GM12878 (cell line): Measurements from ENCODE around the gene SHH. TPM values are rescaled to one million over a fixed set of nuclear protein-coding genes. Genes with fewer than 3 reads are reported as not detected.

ENCODE experiments used
- ATAC-seq: fragments of 200-7000 bp; cut with Tn5 transposase; 3 replicates; pipeline ENCODE4 v1.9.1; 2020; ENCODE audit warnings: mild to moderate bottlenecking, moderate library complexity
- BruUV-seq: library from RNA; stranded (reverse); fragments of 400-500 nt; replicated peaks from 2 replicates; lab custom pipeline; 2021; lab: Mats Ljungman, UMichigan
- CTCF ChIA-PET: fragments of 300-600 bp; sonication (Branson Sonifier 250); formaldehyde crosslinking; extraction: SDS; loops from one replicate; lab custom pipeline; 2021; ENCODE audit warnings: inconsistent platforms; lab: Yijun Ruan, JAX
- POLR2A ChIA-PET: fragments of 350-600 bp; formaldehyde crosslinking; extraction: SDS; loops from one replicate; lab custom pipeline; 2021; ENCODE audit warnings: inconsistent platforms; lab: Charles Lee
- RAD21 ChIA-PET: fragments of 300-600 bp; sonication (Branson Sonifier 250); formaldehyde crosslinking; loops from one replicate; lab custom pipeline; 2023; ENCODE audit warnings: antibody characterized with exemption; ENCODE audit not compliant: unreplicated experiment; lab: Charles Lee
- SMC1A ChIA-PET: fragments of 300-600 bp; sonication (Branson Sonifier 250); formaldehyde crosslinking; loops from one replicate; lab custom pipeline; 2023; ENCODE audit not compliant: unreplicated experiment, uncharacterized antibody; lab: Charles Lee
- DNase-seq: peaks from one replicate; pipeline ENCODE4 v3.0.0-alpha.2; 2011; ENCODE audit warnings: low read depth, low spot score
- FAIRE-seq: peaks from 3 replicates; lab custom pipeline; 2011; peaks lifted over from hg19 to GRCh38; lab: Jason Lieb, UNC
- H2AFZ ChIP-seq: 2 replicates; pipeline ENCODE4 v1.6.0; 2011; ENCODE audit warnings: low read depth, low read length, control low read depth; ENCODE audit not compliant: control insufficient read depth
- H3K27ac ChIP-seq: 2 replicates; pipeline ENCODE4 v1.5.1; 2011; ENCODE audit warnings: control low read depth; ENCODE audit not compliant: control insufficient read depth, insufficient read depth
- H3K27me3 ChIP-seq, 2 experiments: replicated peaks in 1 of 2; 2 replicates each; pipeline versions ENCODE4 v1.6.0 to v1.6.1; 2011; ENCODE audit warnings: low read length in 1 of 2; ENCODE audit not compliant: control insufficient read depth in 2 of 2, insufficient read depth in 2 of 2
- H3K36me3 ChIP-seq, 2 experiments: 2 replicates each; pipeline ENCODE4 v1.5.1; 2011; ENCODE audit warnings: low read length in 1 of 2; ENCODE audit not compliant: control insufficient read depth in 2 of 2, insufficient read depth in 2 of 2
- H3K4me1 ChIP-seq: 2 replicates; pipeline ENCODE4 v1.6.1; 2011; ENCODE audit warnings: mild to moderate bottlenecking, low read length, moderate library complexity, mixed read lengths; ENCODE audit not compliant: control insufficient read depth, insufficient read depth
- H3K4me2 ChIP-seq: 2 replicates; pipeline ENCODE4 v1.6.0; 2011; ENCODE audit warnings: control low read depth; ENCODE audit not compliant: control insufficient read depth, insufficient read depth
- H3K4me3 ChIP-seq: fragments of 200-600 bp; sonication (generic); 2 replicates; pipeline ENCODE4 v1.5.1; 2016
- H3K79me2 ChIP-seq: 2 replicates; pipeline ENCODE4 v1.6.0; 2011; ENCODE audit warnings: low read length; ENCODE audit not compliant: control insufficient read depth, insufficient read depth
- H3K9ac ChIP-seq: 2 replicates; pipeline ENCODE4 v1.8.0; 2011; ENCODE audit warnings: low read length, control low read depth, mixed read lengths; ENCODE audit not compliant: control insufficient read depth, insufficient read depth
- H3K9me3 ChIP-seq: replicated peaks from 3 replicates; pipeline ENCODE4 v1.5.1; 2011; ENCODE audit warnings: mild to moderate bottlenecking, low read length; ENCODE audit not compliant: control insufficient read depth, insufficient read depth
- H4K20me1 ChIP-seq: 2 replicates; pipeline ENCODE4 v1.6.0; 2011; ENCODE audit not compliant: control insufficient read depth, insufficient read depth
- ATF7 ChIP-seq: fragments of 450-650 bp; IDR thresholded peaks from 2 replicates; pipeline ENCODE4 v1.6.1; 2016; ENCODE audit warnings: low read depth, mild to moderate bottlenecking
- CEBPZ ChIP-seq: fragments of 150-350 bp; IDR thresholded peaks from 2 replicates; pipeline ENCODE4 v1.6.1; 2016; ENCODE audit warnings: low read depth, low read length
- SKIL ChIP-seq: fragments of 450-650 bp; IDR thresholded peaks from 2 replicates; pipeline ENCODE4 v1.6.1; 2017; ENCODE audit warnings: mild to moderate bottlenecking, low read depth, inconsistent platforms; ENCODE audit not compliant: poor library complexity, severe bottlenecking
- USF2 ChIP-seq: IDR thresholded peaks from 2 replicates; pipeline ENCODE4 v1.6.1; 2011; ENCODE audit warnings: low read depth, low read length, improper control_type of control experiment, borderline replicate concordance
- WGBS: methylation state at CpG from one replicate; pipeline ENCODE4 v1.1.6; 2016; ENCODE audit warnings: low lambda C conversion rate; ENCODE audit not compliant: insufficient replicate concordance, insufficient coverage; ENCODE audit errors: missing lambda C conversion rate; 5-methylcytosine and 5-hydroxymethylcytosine counted together
- in situ Hi-C: fragments of 300-500 bp; cut with MboI; formaldehyde crosslinking; loops from 9 replicates; pipeline ENCODE4 v1.14.3; 2018; ENCODE audit warnings: mixed read lengths
- intact Hi-C: fragments of 100-400 bp; cut with micrococcal nuclease; formaldehyde crosslinking; loops from one replicate; pipeline ENCODE4 v1.14.2; 2022; ENCODE audit not compliant: unreplicated experiment
- polyA plus RNA-seq, 11 experiments: library from polyadenylated mRNA; depleted of rRNA in 4 of 11; unstranded in 6 of 11; stranded (reverse) in 5 of 11; fragments of >200 nt; fragmentation: Nextera tagmentation in 4 of 11; fragmentation: Illumina TruSeq in 1 of 11; extraction: Ambion mirVana in 4 of 11; extraction: Trizol in 1 of 11; gene quantifications; 1 replicate in 1 of 11; 2 replicates in 10 of 11; pipeline versions ENCODE4 v1.2.1 to v1.2.3, GENCODE V29; 2011 to 2016; ENCODE audit warnings: inconsistent platforms in 2 of 11, missing spikeins in 2 of 11, low read depth in 1 of 11
- total RNA-seq, 4 experiments: library from RNA; depleted of rRNA in 3 of 4; stranded (reverse); fragments of >200 nt in 3 of 4; fragmentation: Illumina TruSeq in 1 of 4; extraction: Trizol in 1 of 4; gene quantifications; 2 replicates each; pipeline versions ENCODE4 v1.2.1 to v1.2.3, GENCODE V29; 2013 to 2021
- TF ChIP-seq, protein P1 (sequence below), 3 experiments: IDR thresholded peaks in 2 of 3; conservative IDR thresholded peaks in 1 of 3; 2 replicates each; pipeline ENCODE4 v1.5.1; 2011; ENCODE audit warnings: low read depth in 3 of 3, low read length in 3 of 3, mild to moderate bottlenecking in 3 of 3, control low read depth in 2 of 3, moderate library complexity in 2 of 3, inconsistent platforms in 1 of 3, mixed read lengths in 1 of 3; ENCODE audit not compliant: control insufficient read depth in 2 of 3, insufficient read depth in 1 of 3; ENCODE audit errors: extremely low read depth in 1 of 3

The SHH gene
- total and polyA plus RNA-seq, 10 of the 15 experiments (the other 5 are each of a cell fraction or from before 2014, with no cell fraction given), result not detected

- in situ Hi-C loops, result no loop called here
- no peak overlapping the region for H3K4me3 ChIP-seq
- ATAC-seq, result no peak
- SMC1A ChIA-PET, result no interaction called here
- H3K9me3 ChIP-seq, result no peaks in the 10 kb centered on the region
- intact Hi-C loops, result no loop called here
- no peak overlapping the region for H3K4me2 ChIP-seq
- no peaks in the 10 kb centered on the region for H4K20me1 ChIP-seq
- WGBS, result 100% methylated on average over 10 of the region's 10 CpGs
- no peaks in the 10 kb centered on the region for H3K4me1 ChIP-seq
- H3K27ac ChIP-seq, result no peak overlapping the region
- no peak for DNase-seq
- H3K36me3 ChIP-seq, result peaks cover 1 to 3% of the 10 kb centered on the region in 2 experiments; a peak in 2 of 4 replicates
- RAD21 ChIA-PET, result no interaction called here
- no peak for FAIRE-seq
- TF ChIP-seq, protein P1, sequence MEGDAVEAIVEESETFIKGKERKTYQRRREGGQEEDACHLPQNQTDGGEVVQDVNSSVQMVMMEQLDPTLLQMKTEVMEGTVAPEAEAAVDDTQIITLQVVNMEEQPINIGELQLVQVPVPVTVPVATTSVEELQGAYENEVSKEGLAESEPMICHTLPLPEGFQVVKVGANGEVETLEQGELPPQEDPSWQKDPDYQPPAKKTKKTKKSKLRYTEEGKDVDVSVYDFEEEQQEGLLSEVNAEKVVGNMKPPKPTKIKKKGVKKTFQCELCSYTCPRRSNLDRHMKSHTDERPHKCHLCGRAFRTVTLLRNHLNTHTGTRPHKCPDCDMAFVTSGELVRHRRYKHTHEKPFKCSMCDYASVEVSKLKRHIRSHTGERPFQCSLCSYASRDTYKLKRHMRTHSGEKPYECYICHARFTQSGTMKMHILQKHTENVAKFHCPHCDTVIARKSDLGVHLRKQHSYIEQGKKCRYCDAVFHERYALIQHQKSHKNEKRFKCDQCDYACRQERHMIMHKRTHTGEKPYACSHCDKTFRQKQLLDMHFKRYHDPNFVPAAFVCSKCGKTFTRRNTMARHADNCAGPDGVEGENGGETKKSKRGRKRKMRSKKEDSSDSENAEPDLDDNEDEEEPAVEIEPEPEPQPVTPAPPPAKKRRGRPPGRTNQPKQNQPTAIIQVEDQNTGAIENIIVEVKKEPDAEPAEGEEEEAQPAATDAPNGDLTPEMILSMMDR (IDR thresholded peaks at IDR 0.05 in 2 of 3, conservative IDR thresholded peaks at IDR 0.05 in 1 of 3; ENCODE audit: control insufficient read depth in 2 of 3, extremely low read depth in 1 of 3, insufficient read depth in 1 of 3, low read depth in 3 of 3, low read length in 3 of 3), result no peak
- no peak for TF ChIP-seq USF2
- no peak for TF ChIP-seq CEBPZ
- no peak for TF ChIP-seq SKIL
- no peak for TF ChIP-seq ATF7
- no peak overlapping the region for H3K9ac ChIP-seq
- no peak overlapping the region for H2AFZ ChIP-seq
- H3K79me2 ChIP-seq, result no peaks in the 10 kb centered on the region
- CTCF ChIA-PET, result interaction anchor here (1.3 kb wide), 1 partner anchor 188 kb away, joined by 6 read pairs; no protein-coding TSS in a partner anchor
- no TSS peak for BruUV-seq
- POLR2A ChIA-PET, result interaction anchor here (0.7 kb wide), 1 partner anchor 862 kb away, joined by 3 read pairs; no protein-coding TSS in a partner anchor
- no peaks in the 10 kb centered on the region; a peak in 1 of 4 replicates for H3K27me3 ChIP-seq
These were observed 25.8 kb downstream of the SHH start for GRCh38 chr7:155786491-155786890.
